GM12892 (cell line): Measurements from ENCODE around the gene CCDC74B.
"Not testable (repeated sequence)": the region's sequence is repeated elsewhere in the genome, so short reads cannot be mapped to it uniquely, and the experiment has no call there.

Experiments used
- POLR2A ChIP-seq: IDR thresholded peaks from 2 replicates; pipeline ENCODE4 v1.6.1; 2011; ENCODE audit warnings: low read depth, low read length, control low read depth
- POLR2AphosphoS5 ChIP-seq: IDR thresholded peaks from 2 replicates; pipeline ENCODE4 v1.6.1; 2011; ENCODE audit warnings: low read depth, low read length, control low read depth

GRCh38 chr2:130154423-130154770 lies 9.5 kb upstream of the CCDC74B start:
- TF ChIP-seq POLR2AphosphoS5, POLR2A: not testable (repeated sequence)
